Measurements from ENCODE around the gene OR1A2. TPM values are rescaled to one million over a fixed set of nuclear protein-coding genes. Genes with fewer than 3 reads are reported as not detected.

The OR1A2 gene, protein sequence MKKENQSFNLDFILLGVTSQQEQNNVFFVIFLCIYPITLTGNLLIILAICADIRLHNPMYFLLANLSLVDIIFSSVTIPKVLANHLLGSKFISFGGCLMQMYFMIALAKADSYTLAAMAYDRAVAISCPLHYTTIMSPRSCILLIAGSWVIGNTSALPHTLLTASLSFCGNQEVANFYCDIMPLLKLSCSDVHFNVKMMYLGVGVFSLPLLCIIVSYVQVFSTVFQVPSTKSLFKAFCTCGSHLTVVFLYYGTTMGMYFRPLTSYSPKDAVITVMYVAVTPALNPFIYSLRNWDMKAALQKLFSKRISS
- not detected for total RNA-seq
- not detected for polyA plus RNA-seq

DNA sequence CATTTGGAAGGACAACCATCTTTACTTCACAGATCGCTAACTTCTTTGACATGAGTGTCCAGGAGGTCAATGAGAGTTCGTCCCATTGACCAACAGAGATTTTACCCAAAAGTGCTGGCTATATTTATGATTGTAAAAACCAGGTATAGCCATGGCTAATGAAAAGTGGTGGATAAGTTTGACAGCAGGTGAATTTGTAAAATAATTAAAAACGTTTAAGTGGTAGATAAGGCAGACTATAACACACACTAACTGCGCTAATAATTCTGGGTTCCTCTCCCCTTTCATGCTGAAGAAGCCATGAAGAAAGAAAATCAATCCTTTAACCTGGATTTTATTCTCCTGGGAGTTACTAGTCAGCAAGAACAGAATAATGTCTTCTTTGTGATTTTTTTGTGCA is at the start of gene OR1A2:
Gene OR1A2 (plus strand): TSS at position 301 of the 400 bp plus-strand sequence. CDS start 0 bp downstream, at position 301.
- Histone ChIP-seq H3K27me3 (no peaks in the 10 kb centered on the region), H3K4me1 (peaks cover 0 to under 1% (median 0%) of the 10 kb centered on the region in 4 donors), H3K9me3 (peaks cover 0 to 8% (median 4%) of the 10 kb centered on the region in 4 donors), H3K36me3 (no peaks in the 10 kb centered on the region), H3K27ac (no peak within 1 kb of the TSS), H3K4me3 (no peak within 1 kb of the TSS)
- WGBS, 2 donors = 79 to 82% methylated on average over 4 of the region's 4 CpGs
- TF ChIP-seq, protein P1, sequence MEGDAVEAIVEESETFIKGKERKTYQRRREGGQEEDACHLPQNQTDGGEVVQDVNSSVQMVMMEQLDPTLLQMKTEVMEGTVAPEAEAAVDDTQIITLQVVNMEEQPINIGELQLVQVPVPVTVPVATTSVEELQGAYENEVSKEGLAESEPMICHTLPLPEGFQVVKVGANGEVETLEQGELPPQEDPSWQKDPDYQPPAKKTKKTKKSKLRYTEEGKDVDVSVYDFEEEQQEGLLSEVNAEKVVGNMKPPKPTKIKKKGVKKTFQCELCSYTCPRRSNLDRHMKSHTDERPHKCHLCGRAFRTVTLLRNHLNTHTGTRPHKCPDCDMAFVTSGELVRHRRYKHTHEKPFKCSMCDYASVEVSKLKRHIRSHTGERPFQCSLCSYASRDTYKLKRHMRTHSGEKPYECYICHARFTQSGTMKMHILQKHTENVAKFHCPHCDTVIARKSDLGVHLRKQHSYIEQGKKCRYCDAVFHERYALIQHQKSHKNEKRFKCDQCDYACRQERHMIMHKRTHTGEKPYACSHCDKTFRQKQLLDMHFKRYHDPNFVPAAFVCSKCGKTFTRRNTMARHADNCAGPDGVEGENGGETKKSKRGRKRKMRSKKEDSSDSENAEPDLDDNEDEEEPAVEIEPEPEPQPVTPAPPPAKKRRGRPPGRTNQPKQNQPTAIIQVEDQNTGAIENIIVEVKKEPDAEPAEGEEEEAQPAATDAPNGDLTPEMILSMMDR (IDR thresholded peaks at IDR 0.05) = no peak
- TF ChIP-seq POLR2AphosphoS5 (IDR thresholded peaks at IDR 0.05) (no peak), POLR2A (IDR thresholded peaks at IDR 0.05) (no peak), EP300 (IDR thresholded peaks at IDR 0.05) (no peak)
- no peak for DNase-seq
- intact Hi-C loops (cut with DNase I) = no loop called here

DNA sequence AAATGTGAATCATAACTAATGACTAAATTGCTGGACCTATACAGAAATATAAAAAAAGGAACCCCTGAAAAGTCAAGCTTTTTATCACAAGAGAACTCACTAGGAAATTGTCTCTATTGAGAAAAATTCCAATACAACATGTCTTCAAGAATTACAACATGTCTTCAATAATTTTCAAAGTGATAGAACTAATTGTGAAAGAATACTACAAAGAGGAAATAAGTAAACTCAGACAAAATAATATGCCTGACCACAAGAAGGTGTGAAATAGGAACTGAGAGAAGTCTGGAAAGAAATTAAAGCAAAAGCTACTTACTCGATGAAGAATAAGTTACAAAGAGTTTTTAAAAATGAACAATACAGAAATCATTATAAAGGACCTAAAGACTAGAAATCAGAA is 40.1 kb upstream of the OR1A2 start:
- Histone ChIP-seq H3K4me1 (no peaks in the 10 kb centered on the region), H3K36me3 (no peaks in the 10 kb centered on the region), H3K4me3 (no peak overlapping the region), H3K27ac (no peak overlapping the region), H3K9me3 (no peaks in the 10 kb centered on the region), H3K27me3 (peaks cover 0 to 7% (median 0%) of the 10 kb centered on the region in 3 donors)
- no peak for DNase-seq
- intact Hi-C loops (cut with DNase I) = no loop called here
- TF ChIP-seq, protein P1 (IDR thresholded peaks at IDR 0.05) = no peak
- no peak for TF ChIP-seq POLR2A (IDR thresholded peaks at IDR 0.05)
- WGBS, 2 donors = 58 to 83% methylated on average over 1 of the region's 1 CpG

DNA sequence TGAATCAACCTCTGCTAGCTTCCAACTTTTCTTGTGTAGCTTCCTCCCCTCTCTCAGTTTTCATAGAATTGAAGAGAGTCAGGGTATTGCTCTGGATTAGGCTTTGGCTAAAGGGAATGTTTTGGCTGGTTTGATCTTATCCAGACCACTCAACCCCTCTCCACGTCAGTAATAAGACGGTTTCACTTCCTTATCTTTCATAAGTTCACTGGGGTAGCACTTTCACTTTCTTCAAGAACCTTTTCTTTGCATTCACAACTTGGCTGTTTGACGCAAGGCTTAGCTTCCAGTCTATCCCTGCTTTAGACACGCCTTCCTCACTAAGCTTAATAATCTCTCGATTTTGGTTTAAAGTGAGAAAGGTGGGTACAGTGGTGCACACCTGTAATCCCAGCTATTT is 29.7 kb upstream of the OR1A2 start:
- Histone ChIP-seq H3K4me3 (no peak overlapping the region), H3K27ac (no peak overlapping the region), H3K27me3 (no peaks in the 10 kb centered on the region), H3K9me3 (peaks cover 0 to 9% (median 2%) of the 10 kb centered on the region in 4 donors), H3K36me3 (no peaks in the 10 kb centered on the region), H3K4me1 (no peaks in the 10 kb centered on the region)
- WGBS, 2 donors = 44 to 50% methylated on average over 5 of the region's 5 CpGs
- DNase-seq = no peak
- TF ChIP-seq EP300 (IDR thresholded peaks at IDR 0.05) = no peak
- TF ChIP-seq POLR2A (IDR thresholded peaks at IDR 0.05) = no peak
- TF ChIP-seq POLR2AphosphoS5 (IDR thresholded peaks at IDR 0.05) = no peak
- TF ChIP-seq, protein P1 (IDR thresholded peaks at IDR 0.05) = no peak
- intact Hi-C loops (cut with DNase I) = no loop called here

DNA sequence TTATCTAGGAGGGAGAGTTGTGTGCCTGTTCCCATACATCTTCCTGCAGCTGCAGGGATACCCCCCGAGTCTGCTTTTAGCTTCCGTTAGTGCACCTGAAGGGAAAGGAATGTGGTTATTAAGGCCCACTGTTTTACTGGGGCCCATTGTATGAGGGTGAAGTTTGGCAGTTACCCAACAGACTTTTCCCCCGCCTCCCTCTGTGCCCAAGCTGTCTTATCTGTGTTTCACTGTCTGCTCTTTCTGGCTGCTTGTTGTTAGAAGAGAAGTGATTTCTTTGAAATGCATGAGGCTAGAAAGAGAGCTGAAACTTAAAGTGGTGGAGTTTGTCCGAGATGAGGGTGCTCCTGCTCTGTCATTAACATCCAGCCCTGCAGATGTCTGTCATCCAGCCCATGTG is 7.4 kb upstream of the OR1A2 start:
- Histone ChIP-seq H3K27me3 (no peaks in the 10 kb centered on the region), H3K4me1 (peaks cover 0 to 10% (median 0%) of the 10 kb centered on the region in 4 donors), H3K27ac (no peak overlapping the region), H3K4me3 (no peak overlapping the region), H3K36me3 (no peaks in the 10 kb centered on the region), H3K9me3 (no peaks in the 10 kb centered on the region)
- intact Hi-C loops (cut with DNase I) = no loop called here
- TF ChIP-seq POLR2AphosphoS5 (IDR thresholded peaks at IDR 0.05) (no peak), POLR2A (IDR thresholded peaks at IDR 0.05) (no peak), EP300 (IDR thresholded peaks at IDR 0.05) (no peak)
- TF ChIP-seq, protein P1 (IDR thresholded peaks at IDR 0.05) = no peak
- 41 to 52% methylated on average over 4 of the region's 4 CpGs for WGBS, 2 donors
- no peak for DNase-seq

All from sigmoid colon (tissue), 7 donors.